Measurements from ENCODE around the gene DOCK9. TPM values are rescaled to one million over a fixed set of nuclear protein-coding genes. Genes with fewer than 3 reads are reported as not detected.

The DOCK9 gene
- polyA plus RNA-seq, 1 experiment = 14.5 TPM

- TF ChIP-seq CTCF (IDR thresholded peaks at IDR 0.05; ENCODE audit: insufficient read depth, low read depth, low read length) = no peak
- Histone ChIP-seq H3K4me3 (ENCODE audit: low read depth, low read length) (no peak overlapping the region), H3K36me3 (ENCODE audit: control insufficient read depth, insufficient read depth, low read length) (no peaks in the 10 kb centered on the region), H3K27me3 (ENCODE audit: control insufficient read depth, insufficient read depth, low read length) (no peaks in the 10 kb centered on the region)
- ChIA-PET CTCF (no interaction called here), POLR2A (no interaction called here)
- DNase-seq (ENCODE audit: low read depth) = no peak
Observed at GRCh38 chr13:99015606-99016490, 38.0 kb upstream of the DOCK9 start.

- ChIA-PET POLR2A (no interaction called here), CTCF (interaction anchor here (1.2 kb wide), 1 partner anchor 19 kb away, joined by 3 read pairs; no protein-coding TSS in a partner anchor)
- no peak for DNase-seq (ENCODE audit: low read depth)
- no peak for TF ChIP-seq CTCF (IDR thresholded peaks at IDR 0.05; ENCODE audit: insufficient read depth, low read depth, low read length)
- no peak overlapping the region for H3K4me3 ChIP-seq (ENCODE audit: low read depth, low read length)
- no peaks in the 10 kb centered on the region for H3K36me3 ChIP-seq (ENCODE audit: control insufficient read depth, insufficient read depth, low read length)
- H3K27me3 ChIP-seq (ENCODE audit: control insufficient read depth, insufficient read depth, low read length) = no peaks in the 10 kb centered on the region
Observed at GRCh38 chr13:99014522-99014921, 36.7 kb upstream of the DOCK9 start.

DNA sequence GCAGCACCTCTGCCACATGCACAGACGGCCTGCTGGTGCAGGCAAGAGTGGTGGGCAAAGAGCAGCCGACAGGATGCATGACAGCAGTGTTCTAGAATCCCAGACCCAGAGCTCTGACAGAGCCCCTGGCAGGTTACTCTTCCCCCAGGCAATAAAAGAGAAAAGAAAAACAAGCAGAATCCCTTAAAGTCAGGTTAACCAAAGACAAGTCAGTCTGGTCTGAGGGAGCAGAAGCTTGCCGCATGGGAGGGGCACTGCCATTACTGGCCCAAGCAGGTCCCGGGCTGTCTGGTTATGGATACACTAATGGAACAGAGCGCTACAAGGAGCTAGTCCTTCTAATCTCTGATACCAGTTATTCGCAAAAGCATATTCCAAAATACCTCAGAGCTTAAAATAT, 36.1 kb upstream of the DOCK9 start:
- no peak overlapping the region for H3K4me3 ChIP-seq (ENCODE audit: low read depth, low read length)
- H3K36me3 ChIP-seq (ENCODE audit: control insufficient read depth, insufficient read depth, low read length) = no peaks in the 10 kb centered on the region
- TF ChIP-seq CTCF (IDR thresholded peaks at IDR 0.05; ENCODE audit: insufficient read depth, low read depth, low read length) = no peak
- CTCF ChIA-PET = interaction anchor here (0.6 to 1.2 kb wide), 2 partner anchors 20 to 162 kb away, joined by 3 read pairs; no protein-coding TSS in a partner anchor
- no peak for DNase-seq (ENCODE audit: low read depth)
- no peaks in the 10 kb centered on the region for H3K27me3 ChIP-seq (ENCODE audit: control insufficient read depth, insufficient read depth, low read length)
- POLR2A ChIA-PET = no interaction called here

DNA sequence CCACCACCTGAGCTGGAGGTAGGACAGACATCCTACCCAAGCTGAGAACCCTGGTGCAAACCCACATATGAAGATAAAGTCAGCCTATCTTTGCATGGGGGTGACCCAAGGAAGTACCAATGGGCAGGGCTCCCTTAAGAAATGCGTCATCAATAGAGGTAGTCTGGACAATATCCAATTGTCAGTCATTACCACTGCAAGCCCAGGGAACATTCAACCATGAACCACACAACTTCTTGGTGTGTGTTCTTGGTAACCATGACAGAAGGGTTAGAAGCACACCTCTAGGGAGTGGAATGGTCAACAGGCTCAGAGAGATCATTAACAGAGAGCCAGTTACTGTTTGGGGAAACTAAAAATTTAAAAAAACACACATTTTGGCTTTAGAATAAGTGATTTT, 34.7 kb upstream of the DOCK9 start:
- Histone ChIP-seq H3K36me3 (ENCODE audit: control insufficient read depth, insufficient read depth, low read length) (no peaks in the 10 kb centered on the region), H3K27me3 (ENCODE audit: control insufficient read depth, insufficient read depth, low read length) (no peaks in the 10 kb centered on the region), H3K4me3 (ENCODE audit: low read depth, low read length) (no peak overlapping the region)
- ChIA-PET CTCF (interaction anchor here (1.0 kb wide), 1 partner anchor 32 kb away, joined by 4 read pairs; no protein-coding TSS in a partner anchor), POLR2A (interaction anchor here (0.5 kb wide), 1 partner anchor 55 kb away, joined by 5 read pairs; no protein-coding TSS in a partner anchor)
- TF ChIP-seq CTCF (IDR thresholded peaks at IDR 0.05; ENCODE audit: insufficient read depth, low read depth, low read length) = no peak
- no peak for DNase-seq (ENCODE audit: low read depth)

DNA sequence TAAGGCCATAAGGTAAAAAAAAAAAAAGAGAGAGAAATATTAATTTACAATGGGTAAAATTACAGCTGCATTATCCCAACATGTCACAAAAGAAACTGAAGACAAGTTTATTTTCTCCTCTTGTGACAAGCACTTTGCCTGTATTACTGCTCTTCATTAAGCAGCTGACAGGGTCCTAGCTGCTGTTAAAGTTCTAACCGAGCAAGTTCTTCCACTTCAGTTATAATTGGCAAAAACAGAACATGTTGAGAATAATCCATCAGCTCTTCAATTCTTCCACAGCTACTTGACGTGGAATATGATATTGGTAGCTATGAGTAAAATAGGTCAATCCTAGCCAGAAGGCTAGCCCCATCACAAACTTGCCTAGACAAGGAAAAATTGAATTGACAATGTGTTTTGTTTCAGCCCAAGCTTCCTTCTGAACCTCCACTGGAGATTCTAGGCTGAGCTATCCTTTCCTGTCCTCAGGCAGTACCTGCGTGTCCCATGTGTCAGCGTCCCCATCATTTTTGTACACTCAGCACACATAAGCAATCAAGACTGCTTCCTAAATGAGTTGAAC, 32.2 kb upstream of the DOCK9 start:
- Histone ChIP-seq H3K4me3 (ENCODE audit: low read depth, low read length) (no peak overlapping the region), H3K36me3 (ENCODE audit: control insufficient read depth, insufficient read depth, low read length) (no peaks in the 10 kb centered on the region), H3K27me3 (ENCODE audit: control insufficient read depth, insufficient read depth, low read length) (no peaks in the 10 kb centered on the region)
- POLR2A ChIA-PET = no interaction called here
- DNase-seq (ENCODE audit: low read depth) = no peak
- no peak for TF ChIP-seq CTCF (IDR thresholded peaks at IDR 0.05; ENCODE audit: insufficient read depth, low read depth, low read length)
- CTCF ChIA-PET = interaction anchor here (0.7 kb wide), 1 partner anchor 147 kb away, joined by 3 read pairs; no protein-coding TSS in a partner anchor

All from BJ (cell line).